Stimulated activated CD8-positive, alpha-beta memory T cell treated with anti-CD3 and anti-CD28 coated beads, Interleukin-12 subunit alpha, Interleukin-12 subunit beta, amount 100 ng/mL, for 4 hours (primary cell): Measurements from ENCODE around the gene DIAPH2.

Source experiments
- DNase-seq: peaks from one replicate; pipeline ENCODE4 v3.0.0-alpha.2; 2020; ENCODE audit warnings: low read depth

DIAPH2 gene

GRCh38 chrX:97594646-97595224 lies 910.1 kb downstream of the DIAPH2 start:
- DNase-seq = no peak

GRCh38 chrX:97597954-97598353 lies 913.3 kb downstream of the DIAPH2 start:
- no peak for DNase-seq

- no peak for DNase-seq
Measured at GRCh38 chrX:97602465-97603258, 918.0 kb downstream of the DIAPH2 start.

GRCh38 chrX:97605271-97605670 lies 920.6 kb downstream of the DIAPH2 start:
- no peak for DNase-seq

- no peak for DNase-seq
Measured at GRCh38 chrX:97609357-97609756, 924.7 kb downstream of the DIAPH2 start.

GRCh38 chrX:97609938-97610337 lies 925.3 kb downstream of the DIAPH2 start:
- DNase-seq = no peak

GRCh38 chrX:97616883-97617530 lies 932.4 kb downstream of the DIAPH2 start:
- DNase-seq = no peak

- no peak for DNase-seq
Measured at GRCh38 chrX:97619499-97619898, 934.9 kb downstream of the DIAPH2 start.

GRCh38 chrX:97622111-97622510 lies 937.5 kb downstream of the DIAPH2 start:
- DNase-seq = no peak

- DNase-seq = no peak
Measured at GRCh38 chrX:97628326-97628725, 943.7 kb downstream of the DIAPH2 start.

- no peak for DNase-seq
Measured at GRCh38 chrX:97628807-97629596, 944.4 kb downstream of the DIAPH2 start.

GRCh38 chrX:97629597-97629985 lies 944.9 kb downstream of the DIAPH2 start:
- DNase-seq = no peak

GRCh38 chrX:97633798-97634197 lies 949.2 kb downstream of the DIAPH2 start:
- DNase-seq = no peak

GRCh38 chrX:97636473-97637140 lies 952.0 kb downstream of the DIAPH2 start:
- DNase-seq = no peak

GRCh38 chrX:97637289-97637688 lies 952.6 kb downstream of the DIAPH2 start:
- no peak for DNase-seq

GRCh38 chrX:97638621-97639020 lies 954.0 kb downstream of the DIAPH2 start:
- DNase-seq = no peak

GRCh38 chrX:97639526-97639925 lies 954.9 kb downstream of the DIAPH2 start:
- no peak for DNase-seq
